Measurements from ENCODE around the gene PDSS2. TPM values are rescaled to one million over a fixed set of nuclear protein-coding genes. Genes with fewer than 3 reads are reported as not detected.
A peak's percentile ranks its signal among the peaks of the same experiment; 100 is the strongest.

Gene PDSS2
- total and polyA plus RNA-seq, 9 of the 15 experiments (the other 6 are each of a cell fraction or from before 2014, with no cell fraction given), result 5.8 to 21.1 (median 12.0) TPM

DNA sequence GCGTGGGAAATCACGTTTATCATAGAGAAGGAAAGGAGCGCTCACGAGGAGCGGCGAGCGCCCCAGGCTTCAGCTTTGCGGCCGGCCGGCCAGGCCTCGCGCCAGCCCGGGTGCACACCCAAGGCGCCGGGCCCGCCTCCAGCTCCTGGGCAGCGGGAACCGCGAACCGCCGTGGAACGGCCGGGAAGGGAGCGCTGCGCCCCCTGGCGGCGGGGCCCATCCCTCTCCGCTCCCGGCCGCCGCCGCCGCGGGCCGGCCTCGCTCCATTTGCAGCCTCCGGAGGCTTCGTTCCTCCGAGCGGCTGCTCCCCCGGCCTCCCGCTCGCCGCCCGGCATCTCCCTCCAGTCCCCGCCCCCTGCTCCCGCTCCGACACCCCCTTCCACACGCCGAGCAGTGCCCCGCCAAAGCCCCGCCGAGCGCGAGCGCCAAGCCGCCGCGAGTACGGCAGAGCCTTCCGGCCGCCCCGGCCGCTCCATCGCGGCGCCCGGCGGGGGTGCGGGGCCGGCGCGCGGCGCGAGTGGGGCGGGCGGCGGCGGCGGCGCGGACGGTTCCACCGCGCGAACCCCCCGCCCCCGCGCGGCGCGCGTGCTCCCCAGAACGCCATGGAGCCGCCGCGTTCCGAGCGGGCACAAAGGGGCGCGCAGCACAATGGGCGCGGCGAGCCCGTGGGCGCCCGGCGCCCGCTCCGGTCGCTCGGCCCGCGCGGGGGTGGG is 345.0 kb downstream of the PDSS2 start (continued):
- no peak for TF ChIP-seq KDM1A (IDR thresholded peaks at IDR 0.05)
- no peak for TF ChIP-seq SMARCC2 (IDR thresholded peaks at IDR 0.05; ENCODE audit: low read depth)
- TF ChIP-seq, protein P1, sequence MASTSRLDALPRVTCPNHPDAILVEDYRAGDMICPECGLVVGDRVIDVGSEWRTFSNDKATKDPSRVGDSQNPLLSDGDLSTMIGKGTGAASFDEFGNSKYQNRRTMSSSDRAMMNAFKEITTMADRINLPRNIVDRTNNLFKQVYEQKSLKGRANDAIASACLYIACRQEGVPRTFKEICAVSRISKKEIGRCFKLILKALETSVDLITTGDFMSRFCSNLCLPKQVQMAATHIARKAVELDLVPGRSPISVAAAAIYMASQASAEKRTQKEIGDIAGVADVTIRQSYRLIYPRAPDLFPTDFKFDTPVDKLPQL (IDR thresholded peaks at IDR 0.05; ENCODE audit: extremely low read depth, insufficient read length), result no peak
- no peak for TF ChIP-seq CBX5 (IDR thresholded peaks at IDR 0.05; ENCODE audit: borderline replicate concordance, low read depth)
- peak; percentile 95 for TF ChIP-seq TARDBP (IDR thresholded peaks at IDR 0.05)
- no peak for TF ChIP-seq EP400 (IDR thresholded peaks at IDR 0.05)
- TF ChIP-seq KLF13 (tag; IDR thresholded peaks at IDR 0.05; ENCODE audit: borderline replicate concordance, low read depth), result 0 out of 2 replicates have a peak, but pooled peaks have one; percentile 32
- peak; percentile 74; the same call in 1 of the 2 replicates for TF ChIP-seq ERF (CRISPR knock-in tag; IDR thresholded peaks at IDR 0.05)
- TF ChIP-seq ZBTB17 (CRISPR knock-in tag; IDR thresholded peaks at IDR 0.05), result 0 out of 2 replicates have a peak, but pooled peaks have one; percentile 36
- no peak for TF ChIP-seq DDX20 (tag; IDR thresholded peaks at IDR 0.05; ENCODE audit: low read depth)
- TF ChIP-seq, protein P2, sequence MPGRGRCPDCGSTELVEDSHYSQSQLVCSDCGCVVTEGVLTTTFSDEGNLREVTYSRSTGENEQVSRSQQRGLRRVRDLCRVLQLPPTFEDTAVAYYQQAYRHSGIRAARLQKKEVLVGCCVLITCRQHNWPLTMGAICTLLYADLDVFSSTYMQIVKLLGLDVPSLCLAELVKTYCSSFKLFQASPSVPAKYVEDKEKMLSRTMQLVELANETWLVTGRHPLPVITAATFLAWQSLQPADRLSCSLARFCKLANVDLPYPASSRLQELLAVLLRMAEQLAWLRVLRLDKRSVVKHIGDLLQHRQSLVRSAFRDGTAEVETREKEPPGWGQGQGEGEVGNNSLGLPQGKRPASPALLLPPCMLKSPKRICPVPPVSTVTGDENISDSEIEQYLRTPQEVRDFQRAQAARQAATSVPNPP (IDR thresholded peaks at IDR 0.05; ENCODE audit: borderline replicate concordance, insufficient read depth, insufficient read length), result no peak
- TF ChIP-seq ZNF584 (CRISPR knock-in tag; IDR thresholded peaks at IDR 0.05; ENCODE audit: low read depth), result no peak
- no peak for TF ChIP-seq ZNF217 (CRISPR knock-in tag; IDR thresholded peaks at IDR 0.05)
- TF ChIP-seq, protein P3, sequence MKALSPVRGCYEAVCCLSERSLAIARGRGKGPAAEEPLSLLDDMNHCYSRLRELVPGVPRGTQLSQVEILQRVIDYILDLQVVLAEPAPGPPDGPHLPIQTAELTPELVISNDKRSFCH (CRISPR knock-in tag; IDR thresholded peaks at IDR 0.05), result no peak
- TF ChIP-seq, protein P3 (tag; IDR thresholded peaks at IDR 0.05), result peak; percentile 58; the same call in 1 of the 2 replicates
- TF ChIP-seq, protein P4, sequence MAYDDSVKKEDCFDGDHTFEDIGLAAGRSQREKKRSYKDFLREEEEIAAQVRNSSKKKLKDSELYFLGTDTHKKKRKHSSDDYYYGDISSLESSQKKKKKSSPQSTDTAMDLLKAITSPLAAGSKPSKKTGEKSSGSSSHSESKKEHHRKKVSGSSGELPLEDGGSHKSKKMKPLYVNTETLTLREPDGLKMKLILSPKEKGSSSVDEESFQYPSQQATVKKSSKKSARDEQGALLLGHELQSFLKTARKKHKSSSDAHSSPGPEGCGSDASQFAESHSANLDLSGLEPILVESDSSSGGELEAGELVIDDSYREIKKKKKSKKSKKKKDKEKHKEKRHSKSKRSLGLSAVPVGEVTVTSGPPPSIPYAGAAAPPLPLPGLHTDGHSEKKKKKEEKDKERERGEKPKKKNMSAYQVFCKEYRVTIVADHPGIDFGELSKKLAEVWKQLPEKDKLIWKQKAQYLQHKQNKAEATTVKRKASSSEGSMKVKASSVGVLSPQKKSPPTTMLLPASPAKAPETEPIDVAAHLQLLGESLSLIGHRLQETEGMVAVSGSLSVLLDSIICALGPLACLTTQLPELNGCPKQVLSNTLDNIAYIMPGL (CRISPR knock-in tag; IDR thresholded peaks at IDR 0.05), result peak; percentile 88; the same call in 1 of the 2 replicates
- peak; percentile 77 for TF ChIP-seq HMGN3 (IDR thresholded peaks at IDR 0.05; ENCODE audit: borderline replicate concordance, extremely low read depth, insufficient read length, low read depth, low read length)
- no peak for TF ChIP-seq C11orf30 (IDR thresholded peaks at IDR 0.05; ENCODE audit: low read depth)
- TF ChIP-seq MED1 (CRISPR knock-in tag; IDR thresholded peaks at IDR 0.05; ENCODE audit: borderline replicate concordance), result no peak
- no peak for TF ChIP-seq ZNF717 (CRISPR knock-in tag; IDR thresholded peaks at IDR 0.05)
- no peak for TF ChIP-seq ASH1L (IDR thresholded peaks at IDR 0.05; ENCODE audit: borderline replicate concordance, low read depth, partially characterized antibody)
- TF ChIP-seq, protein P5, sequence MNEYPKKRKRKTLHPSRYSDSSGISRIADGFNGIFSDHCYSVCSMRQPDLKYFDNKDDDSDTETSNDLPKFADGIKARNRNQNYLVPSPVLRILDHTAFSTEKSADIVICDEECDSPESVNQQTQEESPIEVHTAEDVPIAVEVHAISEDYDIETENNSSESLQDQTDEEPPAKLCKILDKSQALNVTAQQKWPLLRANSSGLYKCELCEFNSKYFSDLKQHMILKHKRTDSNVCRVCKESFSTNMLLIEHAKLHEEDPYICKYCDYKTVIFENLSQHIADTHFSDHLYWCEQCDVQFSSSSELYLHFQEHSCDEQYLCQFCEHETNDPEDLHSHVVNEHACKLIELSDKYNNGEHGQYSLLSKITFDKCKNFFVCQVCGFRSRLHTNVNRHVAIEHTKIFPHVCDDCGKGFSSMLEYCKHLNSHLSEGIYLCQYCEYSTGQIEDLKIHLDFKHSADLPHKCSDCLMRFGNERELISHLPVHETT (CRISPR knock-in tag; conservative IDR thresholded peaks at IDR 0.05 in 1 of 2, IDR thresholded peaks at IDR 0.05 in 1 of 2), result peak in 1 of 2 experiments; percentile 82; a peak in 2 of 4 replicates
- no peak for TF ChIP-seq NCOA4 (IDR thresholded peaks at IDR 0.05; ENCODE audit: partially characterized antibody)
